Spleen (tissue), 11 donors: ENCODE results near the gene CCDC126. TPM values are rescaled to one million over a fixed set of nuclear protein-coding genes. Genes with fewer than 3 reads are reported as not detected.

Experiments used
- DNase-seq: peaks from one replicate; pipeline ENCODE4 v3.0.0-alpha.2; 2020
- H3K27ac ChIP-seq, 8 donors: fragments of 200-600 bp; sonication (generic) in 7 of 8; 1 replicate in 4 of 8; 2 replicates in 4 of 8; pipeline versions ENCODE4 v1.5.0 to v1.8.0; 2016 to 2021; ENCODE audit warnings: inconsistent platforms in 4 of 8, mild to moderate bottlenecking in 4 of 8, moderate library complexity in 1 of 8
- H3K27me3 ChIP-seq, 7 donors: fragments of 200-600 bp; sonication (generic) in 6 of 7; replicated peaks in 1 of 7; 1 replicate in 4 of 7; 2 replicates in 3 of 7; pipeline versions ENCODE4 v1.5.0 to v1.8.0; 2016 to 2021; ENCODE audit warnings: inconsistent platforms in 3 of 7, mild to moderate bottlenecking in 1 of 7
- H3K36me3 ChIP-seq, 6 donors: fragments of 200-600 bp; sonication (generic) in 5 of 6; 1 replicate in 4 of 6; 2 replicates in 2 of 6; pipeline versions ENCODE4 v1.5.0 to v1.8.0; 2016 to 2021; ENCODE audit warnings: inconsistent platforms in 2 of 6
- H3K4me1 ChIP-seq, 6 donors: fragments of 200-600 bp; sonication (generic) in 5 of 6; 1 replicate in 3 of 6; 2 replicates in 3 of 6; pipeline versions ENCODE4 v1.5.0 to v1.8.0; 2016 to 2021; ENCODE audit warnings: inconsistent platforms in 3 of 6
- H3K4me3 ChIP-seq, 8 donors: fragments of 200-600 bp; sonication (generic) in 7 of 8; 1 replicate in 4 of 8; 2 replicates in 4 of 8; pipeline versions ENCODE4 v1.5.0 to v1.8.0; 2016 to 2021; ENCODE audit warnings: inconsistent platforms in 4 of 8, mild to moderate bottlenecking in 4 of 8, moderate library complexity in 2 of 8
- H3K9me3 ChIP-seq, 8 donors: fragments of 200-600 bp; sonication (generic) in 7 of 8; 1 replicate in 4 of 8; 2 replicates in 4 of 8; pipeline versions ENCODE4 v1.5.0 to v1.8.0; 2016 to 2021; ENCODE audit warnings: inconsistent platforms in 4 of 8
- CTCF ChIP-seq, 11 experiments: fragments of 200-600 bp in 7 of 11; fragments of 450-650 bp in 4 of 11; sonication (generic) in 4 of 11; IDR thresholded peaks in 8 of 11; conservative IDR thresholded peaks in 3 of 11; 1 replicate in 7 of 11; 2 replicates in 4 of 11; pipeline versions ENCODE4 v1.4.0 to v1.8.0; 2016 to 2021; ENCODE audit warnings: antibody characterized with exemption in 11 of 11, inconsistent platforms in 4 of 11, mild to moderate bottlenecking in 1 of 11
- POLR2A ChIP-seq, 3 donors: fragments of 450-650 bp; IDR thresholded peaks; one replicate each; pipeline ENCODE4 v1.5.1; 2017; ENCODE audit warnings: antibody characterized with exemption in 3 of 3, mild to moderate bottlenecking in 1 of 3
- POLR2AphosphoS5 ChIP-seq, 3 donors: sonication (generic); formaldehyde crosslinking; IDR thresholded peaks; one replicate each; pipeline ENCODE4 v1.5.1; 2017; ENCODE audit warnings: antibody characterized with exemption in 3 of 3
- WGBS, 5 donors: extraction: QIAGEN DNeasy Blood & Tissue Kit in 3 of 5; methylation state at CpG; one replicate each; pipeline versions ENCODE4 v1.1.5 to v1.1.7; 2013 to 2018; 5-methylcytosine and 5-hydroxymethylcytosine counted together
- intact Hi-C: fragments of 100-400 bp; cut with DNase I; formaldehyde crosslinking; loops from one replicate; pipeline ENCODE4 v1.15.0; 2023; ENCODE audit warnings: low total_unique reads
- polyA plus RNA-seq, 3 donors: library from polyadenylated mRNA; stranded (reverse); fragments of 200-250 nt; gene quantifications; one replicate each; pipeline ENCODE4 v1.2.1, GENCODE V29; 2013
- total RNA-seq, 7 donors: library from RNA; depleted of rRNA in 3 of 7; stranded (reverse); fragments of >200 nt in 3 of 7; fragmentation: NEBNext Ultra II Directional in 4 of 7; extraction: Animal tissue kit (Norgen Biotek cat#: 25700) in 4 of 7; gene quantifications; one replicate each; pipeline versions ENCODE4 v1.1.0 to v1.2.1, GENCODE V29; 2016 to 2021
- donor health status: healthy with polysubstance abuse.
- donor health status: DM: no; HTN: no; CAD: no; lungs with moderate emphysema.
- donor health status: DM: no; HTN: no; CAD: no.
- donor health status: Bipolar disorder and iron deficiency.
- donor health status: healthy.
- donor health status: DM: no; HTN: no; CAD: no.
- donor health status: DM: yes; HTN: yes; CAD: no.

The CCDC126 gene
- total and polyA plus RNA-seq, 10 donors: 3.2 to 25.6 (median 12.1) TPM

- WGBS, 5 donors: 80 to 91% (median 86%) methylated on average over 4 of the region's 4 CpGs
These were observed 6.6 kb downstream of the CCDC126 start for GRCh38 chr7:23603632-23604295.

GRCh38 chr7:23604296-23604640 lies 7.1 kb downstream of the CCDC126 start:
- intact Hi-C loops: no loop called here
- no peak overlapping the region for H3K4me3 ChIP-seq
- H3K9me3 ChIP-seq: no peaks in the 10 kb centered on the region
- TF ChIP-seq POLR2AphosphoS5 (IDR thresholded peaks at IDR 0.05): no peak
- no peak for TF ChIP-seq CTCF (IDR thresholded peaks at IDR 0.05 in 8 of 11, conservative IDR thresholded peaks at IDR 0.05 in 3 of 11)
- TF ChIP-seq POLR2A (IDR thresholded peaks at IDR 0.05): no peak
- peaks cover 0 to 48% (median 7%) of the 10 kb centered on the region in 6 donors for H3K4me1 ChIP-seq
- no peak overlapping the region for H3K27ac ChIP-seq
- no peaks in the 10 kb centered on the region for H3K27me3 ChIP-seq
- H3K36me3 ChIP-seq: peaks cover 0 to 10% (median 0%) of the 10 kb centered on the region in 6 donors
- DNase-seq: no peak

More at GRCh38 chr7:23603632-23604295, 6.6 kb downstream of the CCDC126 start:
- peaks cover 0 to 10% (median 0%) of the 10 kb centered on the region in 6 donors for H3K36me3 ChIP-seq
- H3K4me3 ChIP-seq: no peak overlapping the region
- no peak overlapping the region for H3K27ac ChIP-seq
- intact Hi-C loops: no loop called here
- TF ChIP-seq POLR2A (IDR thresholded peaks at IDR 0.05) (no peak), CTCF (IDR thresholded peaks at IDR 0.05 in 8 of 11, conservative IDR thresholded peaks at IDR 0.05 in 3 of 11) (no peak), POLR2AphosphoS5 (IDR thresholded peaks at IDR 0.05) (no peak)
- no peaks in the 10 kb centered on the region for H3K27me3 ChIP-seq
- DNase-seq: no peak
- peaks cover 2 to 53% (median 12%) of the 10 kb centered on the region in 6 donors for H3K4me1 ChIP-seq
- H3K9me3 ChIP-seq: no peaks in the 10 kb centered on the region

GRCh38 chr7:23607130-23607529 lies 9.9 kb downstream of the CCDC126 start:
- no peak overlapping the region for H3K27ac ChIP-seq
- TF ChIP-seq POLR2A (IDR thresholded peaks at IDR 0.05) (no peak), CTCF (IDR thresholded peaks at IDR 0.05 in 8 of 11, conservative IDR thresholded peaks at IDR 0.05 in 3 of 11) (no peak)
- no peaks in the 10 kb centered on the region for H3K9me3 ChIP-seq
- intact Hi-C loops: no loop called here
- no peak overlapping the region for H3K4me3 ChIP-seq
- H3K27me3 ChIP-seq: no peaks in the 10 kb centered on the region
- peaks cover 0 to 20% (median 0%) of the 10 kb centered on the region in 6 donors for H3K4me1 ChIP-seq
- no peak for DNase-seq
- peaks cover 0 to 22% (median 8%) of the 10 kb centered on the region in 6 donors for H3K36me3 ChIP-seq

GRCh38 chr7:23607866-23608265 lies 10.7 kb downstream of the CCDC126 start:
- no peaks in the 10 kb centered on the region for H3K27me3 ChIP-seq
- H3K36me3 ChIP-seq: peaks cover 0 to 28% (median 8%) of the 10 kb centered on the region in 6 donors
- TF ChIP-seq CTCF (IDR thresholded peaks at IDR 0.05 in 8 of 11, conservative IDR thresholded peaks at IDR 0.05 in 3 of 11) (no peak), POLR2A (IDR thresholded peaks at IDR 0.05) (no peak), POLR2AphosphoS5 (IDR thresholded peaks at IDR 0.05) (no peak)
- DNase-seq: no peak
- H3K27ac ChIP-seq: no peak overlapping the region
- H3K4me1 ChIP-seq: peaks cover 0 to 14% (median 0%) of the 10 kb centered on the region in 6 donors
- H3K4me3 ChIP-seq: no peak overlapping the region
- intact Hi-C loops: no loop called here
- WGBS, 5 donors: 89 to 96% (median 94%) methylated on average over 8 of the region's 8 CpGs
- H3K9me3 ChIP-seq: no peaks in the 10 kb centered on the region
